Smooth muscle cell of trachea (primary cell): ENCODE results near the gene FKBP1B. TPM values are rescaled to one million over a fixed set of nuclear protein-coding genes. Genes with fewer than 3 reads are reported as not detected.

ENCODE experiments used
- total RNA-seq: library from RNA; depleted of rRNA; stranded (reverse); fragments of >200 nt; gene quantifications from 2 replicates; pipeline ENCODE4 v1.2.1, GENCODE V29; 2014

FKBP1B gene
- total RNA-seq, result 10.1 and 10.9 TPM in 2 replicates

DNA sequence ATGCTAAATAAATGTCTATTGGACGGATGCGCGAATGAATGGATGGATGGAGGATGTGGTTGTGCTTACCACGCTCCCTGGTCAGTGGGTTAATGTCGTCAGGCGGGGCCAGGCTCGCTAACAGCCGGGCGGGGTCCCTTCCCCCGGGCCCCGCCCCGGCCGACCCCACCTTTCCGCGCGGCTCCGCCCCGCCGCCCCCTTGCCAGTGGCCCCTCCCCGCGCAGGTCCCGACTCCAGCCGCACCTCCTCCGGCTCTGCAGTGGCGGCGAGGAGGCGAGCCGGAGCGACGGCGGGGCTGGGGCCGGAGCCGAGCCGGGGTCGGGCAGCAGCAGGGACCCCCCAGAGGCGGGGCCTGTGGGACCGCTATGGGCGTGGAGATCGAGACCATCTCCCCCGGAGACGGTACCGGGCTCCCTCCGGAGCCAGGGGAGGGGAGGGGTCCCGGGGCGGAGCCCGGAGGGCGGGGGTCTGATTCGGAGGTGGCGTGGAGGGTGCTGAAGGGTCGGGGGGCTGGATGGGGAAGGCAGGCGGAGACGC, at the start of gene FKBP1B:
Gene FKBP1B, plus strand, starts transcription at position 257 of the 537 bp plus-strand sequence. Its CDS starts 109 bp downstream, at position 366.

DNA sequence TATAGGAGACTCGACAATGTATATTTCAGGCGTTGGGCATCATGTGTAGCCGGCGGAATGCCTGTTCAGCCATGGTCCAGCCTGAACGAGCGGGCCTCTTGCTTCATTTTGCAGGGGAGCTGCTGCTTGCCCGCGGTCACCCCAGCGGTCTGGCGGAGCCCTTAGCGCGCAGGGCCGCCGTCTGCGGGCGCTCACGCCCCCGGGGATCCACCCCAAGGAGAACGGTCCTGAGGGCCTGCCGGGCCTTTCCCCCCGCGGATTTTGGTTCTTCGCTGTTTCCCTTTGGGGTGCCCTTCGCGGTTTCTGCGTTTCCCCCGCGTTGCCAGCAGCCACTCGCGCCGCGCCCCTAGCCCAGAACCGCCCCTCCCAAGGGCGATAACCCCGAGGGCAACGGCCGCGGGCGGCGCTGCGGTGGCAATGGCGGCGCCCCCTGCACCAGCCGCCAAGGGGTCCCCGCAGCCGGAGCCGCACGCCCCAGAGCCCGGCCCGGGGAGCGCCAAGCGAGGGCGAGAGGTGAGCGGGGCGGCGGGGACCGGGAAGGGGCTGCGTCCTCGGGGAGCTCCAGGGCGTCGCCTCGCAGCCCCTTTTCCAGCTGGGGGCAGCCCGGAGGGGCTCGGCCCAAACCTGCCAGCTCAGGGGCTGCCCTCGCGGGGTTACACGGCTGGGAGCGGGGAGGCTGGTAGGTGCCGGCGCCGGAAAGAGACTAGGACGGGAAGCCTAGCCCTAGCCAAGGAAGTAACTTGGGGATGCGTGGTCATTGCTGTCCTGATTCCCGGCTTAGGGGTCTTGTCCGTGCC, 39.7 kb upstream of the FKBP1B start, which contains the start of gene MFSD2B:
Gene MFSD2B, plus strand, starts transcription at position 406 of the 797 bp plus-strand sequence. Its CDS starts 12 bp downstream, at position 418.

DNA sequence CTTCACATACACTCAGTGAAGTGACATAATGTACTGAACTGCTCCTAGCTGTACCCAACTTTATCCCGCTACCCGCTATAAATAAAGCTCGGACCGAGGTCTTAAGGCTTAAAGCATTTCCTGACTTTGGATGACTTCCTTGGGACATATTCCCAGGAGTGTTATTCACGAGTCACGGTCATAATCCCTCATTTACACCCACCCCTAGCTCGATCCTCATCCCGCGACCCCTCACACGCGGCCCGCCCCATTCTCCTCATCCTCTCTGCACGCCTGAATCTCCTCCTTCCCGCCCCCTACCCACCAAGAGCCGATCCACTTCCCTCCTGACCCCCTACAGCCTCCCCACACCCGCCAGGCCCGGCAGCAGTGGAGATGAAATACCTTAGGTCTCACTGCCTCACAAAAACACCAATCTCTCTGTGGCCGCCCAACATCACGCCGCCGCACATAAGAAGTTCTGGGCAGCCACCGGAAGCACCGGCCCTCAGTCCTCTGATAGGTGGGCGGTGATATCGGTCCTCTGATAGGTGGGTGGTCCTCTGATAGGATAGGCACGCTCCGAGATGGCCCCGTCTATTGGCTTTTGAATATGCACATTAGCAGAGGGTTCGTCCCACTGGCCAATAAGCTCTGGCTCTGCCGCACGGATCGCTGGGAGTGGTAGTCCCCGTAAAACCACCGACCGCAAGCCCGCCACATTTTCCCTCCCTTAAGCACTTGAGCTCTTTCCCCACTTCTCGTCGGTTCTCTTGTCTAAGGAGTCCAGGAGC, 2.4 kb upstream of the FKBP1B start, which contains the start of gene WDCP:
Gene WDCP, minus strand, starts transcription at position 462 of the 773 bp plus-strand sequence. CDS start 7,897 bp downstream, outside the sequence.

DNA sequence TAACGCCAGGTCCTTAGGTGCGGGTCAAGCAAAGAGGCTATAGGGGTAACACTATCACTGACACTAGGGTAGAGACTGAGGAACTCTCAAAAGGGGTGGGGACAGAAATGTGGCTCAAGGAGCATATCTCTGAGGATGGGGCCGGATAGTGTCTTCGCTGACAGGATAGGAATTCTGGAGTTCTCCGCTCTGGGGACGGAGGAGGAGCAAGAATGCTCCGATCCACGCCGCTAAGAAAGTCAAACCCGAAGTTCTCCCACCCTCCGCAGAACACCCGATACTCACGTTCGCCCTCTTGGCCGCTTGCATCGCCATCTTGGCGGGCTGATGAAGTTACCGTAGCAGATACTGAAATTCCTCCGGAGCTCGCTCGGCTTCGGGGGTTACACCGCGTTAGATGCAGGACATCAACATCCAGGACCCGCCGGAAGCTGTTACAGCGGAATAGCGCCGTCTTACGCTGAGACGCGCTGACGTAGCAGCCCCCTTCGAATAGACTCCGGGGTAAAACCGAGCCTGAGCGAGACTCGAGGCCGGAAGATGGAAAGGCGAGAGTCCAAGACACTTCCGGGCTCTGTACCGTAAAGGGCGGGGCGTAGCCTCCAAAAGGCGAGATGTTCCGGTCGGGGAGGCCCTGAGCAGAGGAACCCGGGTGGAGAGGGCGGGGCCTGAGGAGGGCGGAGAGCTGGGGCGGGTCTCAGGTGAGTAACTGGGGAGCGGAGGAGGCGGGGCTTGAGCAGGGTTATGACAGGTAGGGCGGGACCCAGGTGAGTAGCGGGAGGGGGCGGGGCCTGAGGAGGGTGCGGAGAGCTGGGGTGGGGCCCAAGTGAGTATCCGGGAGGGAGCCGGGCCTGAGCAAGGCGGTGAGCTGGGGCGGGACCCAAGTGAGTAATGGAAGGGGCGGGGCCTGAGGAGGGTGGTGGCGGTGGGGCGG, 26.6 kb downstream of the FKBP1B start, which contains the start of gene SF3B6:
Gene SF3B6, minus strand, starts transcription at position 412 of the 934 bp plus-strand sequence. Its CDS starts 97 bp downstream, at position 315.

DNA sequence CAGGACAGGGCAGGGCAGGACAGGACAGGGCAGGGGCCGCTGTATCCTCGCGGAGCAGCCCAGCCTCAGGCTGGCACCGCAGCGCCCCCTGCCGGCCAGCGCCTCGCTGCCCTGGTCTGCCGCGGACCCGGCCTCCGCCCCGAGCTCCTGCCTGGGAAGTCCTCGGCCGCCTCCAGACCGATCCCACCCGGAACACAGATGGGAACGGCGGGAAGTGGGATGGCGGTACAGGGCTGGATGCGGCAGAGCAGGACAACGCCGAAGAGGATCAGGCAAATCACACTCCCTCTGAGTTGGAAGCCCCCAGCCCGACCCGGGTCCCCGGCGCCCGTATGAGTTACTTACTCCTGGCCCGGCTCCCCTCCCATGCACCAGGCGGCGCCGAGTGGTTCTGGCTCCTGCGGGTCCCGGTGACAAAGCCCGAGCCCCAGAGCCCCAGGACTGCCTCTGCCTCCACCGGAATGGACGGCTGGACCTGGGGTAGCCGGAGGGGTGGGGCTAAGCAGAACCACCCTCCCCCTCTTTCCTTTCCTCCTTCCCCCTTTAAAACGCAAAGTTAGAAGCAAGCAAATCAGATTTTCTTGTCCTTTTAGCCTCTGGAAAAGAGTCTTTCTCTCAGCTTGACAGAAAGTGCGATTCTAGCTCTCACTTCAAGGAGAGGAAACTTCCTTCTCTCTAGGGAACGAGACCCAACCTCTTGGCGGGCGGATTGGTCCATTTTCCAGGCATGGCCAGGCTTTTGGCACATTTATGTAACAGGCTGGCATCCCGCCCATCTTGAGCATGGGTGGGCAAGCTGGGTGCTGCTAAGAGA, 35.1 kb downstream of the FKBP1B start, which contains the start of gene TP53I3:
Gene TP53I3, minus strand, starts transcription at position 449 of the 814 bp plus-strand sequence. CDS start 508 bp downstream, outside the sequence.

Other genes with a start within 250 kb of the FKBP1B start
- gene ATAD2B, start 122.6 kb upstream of the FKBP1B start, total RNA-seq, result 7.9 and 18.8 TPM in 2 replicates
- gene UBXN2A, start 109.3 kb upstream of the FKBP1B start, total RNA-seq, result 13.4 and 13.5 TPM in 2 replicates
- gene MFSD2B, start 39.7 kb upstream of the FKBP1B start, total RNA-seq, result 0.17 TPM in 1 of 2 replicates, not detected in the other
- 11.2 and 12.2 TPM in 2 replicates for gene WDCP, start 2.4 kb upstream of the FKBP1B start, total RNA-seq
- gene SF3B6, start 26.6 kb downstream of the FKBP1B start, total RNA-seq, result 101 and 194 TPM in 2 replicates
- 59.9 and 88.3 TPM in 2 replicates for gene TP53I3, start 35.1 kb downstream of the FKBP1B start, total RNA-seq
- gene PFN4, start 73.6 kb downstream of the FKBP1B start, total RNA-seq, result 0.44 and 0.83 TPM in 2 replicates
- 6.3 and 9.3 TPM in 2 replicates for gene FAM228B, start 73.7 kb downstream of the FKBP1B start, total RNA-seq
- 1.3 and 6.0 TPM in 2 replicates for gene FAM228A, start 125.3 kb downstream of the FKBP1B start, total RNA-seq